Smooth muscle cell of the brain vasculature (primary cell): Measurements from ENCODE around the gene HEATR5A.
"Not testable (repeated sequence)": the region's sequence is repeated elsewhere in the genome, so short reads cannot be mapped to it uniquely, and the experiment has no call there.

Experiments used
- DNase-seq: peaks from one replicate; pipeline ENCODE4 v3.0.0-alpha.2; 2012; ENCODE audit warnings: low read depth, low spot score

Gene HEATR5A

DNA sequence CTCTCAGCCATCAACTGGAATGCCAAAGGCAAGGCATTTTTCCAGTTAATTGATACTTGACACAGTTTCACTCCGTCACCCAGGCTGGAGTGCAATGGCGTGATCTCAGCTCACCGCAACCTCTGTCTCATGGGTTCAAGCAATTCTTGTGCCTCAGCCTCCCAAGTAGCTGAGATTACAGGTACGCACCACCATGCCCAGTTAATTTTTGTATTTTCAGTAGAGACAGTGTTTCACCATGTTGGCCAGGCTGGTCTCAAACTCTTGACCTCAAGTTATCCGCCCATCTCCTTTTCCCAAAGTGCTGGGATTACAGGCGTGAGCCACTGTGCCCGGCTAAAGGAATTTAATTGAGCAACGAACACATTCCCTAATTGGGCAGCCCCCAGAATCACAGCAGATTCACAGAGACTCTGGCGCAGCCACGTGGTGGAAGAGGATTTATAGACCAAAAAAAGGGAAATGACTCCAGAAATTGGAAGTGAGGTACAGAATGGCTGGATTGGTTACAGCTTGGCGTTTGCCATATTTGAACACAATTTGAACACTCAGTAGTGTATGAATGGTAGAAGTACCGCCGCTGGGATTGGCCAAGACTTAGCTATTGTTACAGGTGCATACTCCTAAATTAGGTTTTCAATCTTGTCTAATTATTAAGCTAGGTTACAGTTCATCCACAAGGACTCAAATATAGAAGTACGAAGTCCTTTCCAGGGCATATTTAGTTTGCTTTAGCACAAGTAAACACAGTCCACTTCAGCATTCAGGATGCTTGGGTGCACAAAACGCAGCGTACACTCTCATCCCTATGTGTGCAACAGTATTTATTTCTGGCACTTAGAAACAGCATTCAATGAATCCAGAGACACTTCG, 162.6 kb downstream of the HEATR5A start:
- DNase-seq: not testable (repeated sequence)

DNA sequence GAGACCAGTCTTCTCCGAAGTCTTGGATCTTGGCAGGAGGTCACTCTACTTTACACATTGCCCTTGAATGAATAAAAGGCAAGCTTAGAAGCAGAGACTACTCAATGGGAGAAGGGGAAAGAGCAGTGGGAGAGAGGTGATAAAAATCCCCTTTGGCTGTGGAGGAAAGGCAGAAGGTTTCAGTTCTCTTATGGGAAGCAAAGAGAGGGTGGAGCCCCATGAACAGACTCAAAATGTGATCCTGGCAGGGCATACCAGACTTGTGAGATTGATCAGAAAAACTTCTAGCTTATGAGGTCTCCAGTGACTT, 163.2 kb downstream of the HEATR5A start:
- no peak for DNase-seq

DNA sequence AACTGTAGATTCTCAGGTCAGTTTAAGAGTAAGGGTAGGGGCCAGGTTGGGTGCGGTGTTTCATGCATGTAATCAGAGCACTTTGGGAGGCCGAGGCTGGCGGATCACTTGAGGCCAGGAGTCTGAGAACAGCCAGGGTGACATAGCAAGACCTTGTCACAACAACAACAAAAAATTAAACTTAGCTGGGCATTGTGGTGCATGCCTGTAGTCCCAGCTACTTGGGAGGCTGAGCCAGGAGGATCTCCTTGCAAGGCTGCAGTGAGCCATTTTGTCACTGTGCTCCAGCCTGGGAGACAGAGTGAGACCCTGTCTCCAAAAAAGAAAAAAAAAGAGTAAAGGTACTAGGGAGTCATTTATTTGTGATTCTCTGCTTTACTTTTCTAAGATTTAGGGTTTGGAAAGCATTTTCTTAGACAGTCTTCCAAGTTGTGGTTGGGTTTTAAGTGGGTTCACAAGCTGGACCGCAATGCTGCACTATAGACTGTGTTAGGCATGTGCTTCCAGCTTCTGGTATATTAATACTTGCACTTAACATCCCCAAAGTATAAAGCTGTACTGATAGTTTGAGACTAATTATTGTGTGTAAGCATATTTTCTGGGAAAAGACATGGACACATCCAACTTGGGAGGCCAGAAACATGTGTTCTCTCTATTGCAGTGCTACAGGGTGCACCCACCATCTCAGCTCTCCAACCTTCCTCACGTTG, 163.7 kb downstream of the HEATR5A start:
- DNase-seq: no peak

DNA sequence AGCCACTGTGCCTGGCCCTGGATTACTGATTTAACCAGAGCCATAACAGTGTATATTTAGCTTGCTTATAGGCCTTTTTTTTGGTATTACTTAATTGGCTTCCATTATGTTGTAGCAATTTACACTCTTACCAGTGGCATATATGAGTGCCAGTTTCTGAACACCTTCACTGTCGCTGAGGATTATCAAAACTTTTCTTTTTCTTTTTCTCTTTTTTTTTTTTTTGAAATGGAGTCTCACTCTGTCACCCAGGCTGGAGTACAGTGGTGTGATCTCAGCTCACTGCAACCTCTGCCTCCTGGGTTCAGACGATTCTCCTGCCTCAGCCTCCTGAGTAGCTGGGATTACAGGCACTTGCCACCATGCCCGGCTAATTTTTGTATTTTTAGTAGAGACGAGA, 164.4 kb downstream of the HEATR5A start:
- DNase-seq: not testable (repeated sequence)

DNA sequence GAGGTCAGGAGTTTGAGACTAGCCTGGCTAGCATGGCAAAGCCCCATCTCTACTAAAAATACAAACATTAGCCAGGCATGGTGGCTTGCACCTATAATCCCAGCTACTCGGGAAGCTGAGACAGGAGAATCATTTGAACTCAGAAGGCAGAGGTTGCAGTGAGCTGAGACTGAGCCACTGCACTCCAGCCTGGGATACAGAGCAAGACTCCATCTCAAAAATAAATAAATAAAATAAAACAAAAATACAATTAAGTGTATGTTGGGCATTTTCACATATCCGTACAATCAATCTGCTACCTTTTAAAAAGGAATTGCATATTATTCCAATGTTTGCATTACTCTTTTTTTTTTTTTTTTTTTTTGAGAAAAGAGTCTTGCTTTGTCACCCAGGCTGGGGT, 165.1 kb downstream of the HEATR5A start:
- no peak for DNase-seq

DNA sequence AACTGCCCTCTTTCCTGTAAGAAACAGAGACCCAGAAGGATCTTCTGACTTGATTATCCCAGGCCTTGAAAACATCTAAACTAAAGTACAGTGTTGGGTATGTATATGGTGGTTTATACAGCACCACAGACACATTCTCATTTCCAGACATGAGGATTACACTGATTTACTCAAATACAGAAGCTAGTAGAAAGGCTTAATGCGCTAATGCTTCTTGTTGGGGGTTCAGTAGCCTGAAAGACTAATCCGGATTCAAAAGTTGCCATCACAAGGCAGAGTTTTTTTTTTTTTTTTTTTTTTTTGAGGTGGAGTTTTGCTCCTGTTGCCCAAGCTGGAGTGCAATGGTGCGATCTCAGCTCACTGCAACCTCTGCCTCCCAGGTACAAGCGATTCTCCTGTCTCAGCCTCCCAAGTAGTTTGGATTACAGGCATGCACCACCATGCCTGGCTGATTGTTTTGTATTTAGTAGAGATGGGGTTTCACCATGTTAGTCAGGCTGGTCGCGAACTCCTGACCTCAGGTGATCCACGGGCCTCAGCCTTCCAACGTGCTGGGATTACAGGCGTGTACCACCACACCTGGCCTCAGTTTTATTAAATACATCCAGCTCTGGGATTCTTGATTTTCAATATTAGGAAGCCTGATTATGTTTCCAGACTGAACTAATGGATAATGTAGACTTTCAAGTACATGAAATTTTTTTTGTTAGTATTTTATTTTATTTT, 166.4 kb downstream of the HEATR5A start:
- DNase-seq: no peak

DNA sequence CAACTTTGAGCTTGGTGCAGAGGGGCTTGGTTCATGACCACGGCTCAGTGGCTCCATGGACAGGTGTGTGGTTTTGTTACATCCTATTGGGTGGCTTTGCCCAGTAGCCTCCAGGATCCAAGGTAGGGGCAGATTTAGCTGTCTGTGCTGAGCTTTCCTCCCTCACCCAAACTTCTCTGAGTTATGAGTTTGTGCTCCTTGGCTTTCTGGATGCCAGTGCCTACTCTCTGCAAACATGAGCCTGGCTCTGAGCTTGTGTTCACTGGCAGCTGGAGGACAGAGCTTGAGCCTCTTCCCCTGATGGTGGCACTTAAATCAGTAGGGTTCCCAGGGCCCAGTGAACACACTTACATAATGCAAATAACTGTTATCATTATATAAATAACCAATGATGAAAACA, 167.5 kb downstream of the HEATR5A start:
- no peak for DNase-seq

DNA sequence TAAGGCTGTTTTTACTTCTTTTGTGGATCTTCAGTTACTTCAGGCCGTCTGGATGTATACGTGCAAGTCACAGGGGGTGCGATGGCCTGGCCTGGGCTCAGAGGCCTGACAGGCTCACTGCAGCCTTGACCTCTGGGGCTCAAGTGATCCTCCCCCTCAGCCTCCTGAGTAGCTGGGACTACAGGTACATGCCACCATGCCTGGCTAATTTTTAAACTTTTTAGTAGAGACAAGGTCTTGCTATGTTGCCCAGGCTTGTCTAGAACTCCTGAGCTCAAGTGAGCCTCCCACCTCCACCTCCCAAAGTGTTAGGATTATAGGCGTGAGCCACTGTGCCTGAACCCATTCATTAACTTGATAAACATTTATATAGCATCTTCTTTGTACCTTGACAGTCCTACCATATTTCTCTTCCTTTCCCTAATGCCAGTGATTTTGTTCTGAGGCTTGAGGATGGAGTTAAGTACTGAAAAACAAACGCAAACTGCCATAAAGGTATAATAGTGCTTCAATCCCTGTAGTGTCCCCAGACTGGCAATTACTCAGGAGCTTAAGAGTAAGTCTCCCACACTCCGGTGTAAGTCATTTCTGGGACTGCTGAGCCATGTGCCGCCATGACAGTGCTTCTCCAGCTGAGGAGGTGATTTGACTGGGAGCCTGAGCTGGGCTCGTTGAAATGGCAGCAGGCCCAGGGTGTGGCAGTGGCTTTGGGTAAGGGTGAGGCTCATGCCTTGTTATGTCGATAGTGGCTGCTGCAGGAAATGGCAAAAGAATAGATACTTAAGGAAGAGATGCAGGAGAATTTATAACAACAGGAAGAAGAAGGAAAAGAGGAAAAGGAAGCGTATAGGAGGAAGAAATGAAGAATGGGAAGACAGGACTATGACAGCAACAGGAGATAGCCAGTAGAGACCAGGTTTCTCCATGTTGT, 169.1 kb downstream of the HEATR5A start:
- DNase-seq: no peak

DNA sequence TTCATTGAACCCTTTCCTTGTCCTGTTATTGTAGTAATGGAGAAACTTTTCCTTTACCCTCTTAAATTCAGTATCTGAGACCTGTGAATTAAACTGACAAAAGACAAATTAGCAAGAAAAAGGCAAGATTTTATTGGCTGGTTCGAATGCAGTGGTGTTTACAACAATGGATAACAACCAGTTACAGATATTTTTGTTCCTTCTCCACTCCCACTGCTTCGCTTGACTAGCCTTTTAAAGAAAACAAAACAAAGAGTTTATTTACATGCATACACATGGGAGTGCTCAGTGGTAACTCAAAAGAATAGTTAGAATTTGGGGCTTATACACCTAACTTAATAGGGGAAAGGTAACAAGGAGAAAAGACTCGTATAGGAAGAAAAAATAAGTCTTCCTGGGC, 175.7 kb downstream of the HEATR5A start:
- no peak for DNase-seq

DNA sequence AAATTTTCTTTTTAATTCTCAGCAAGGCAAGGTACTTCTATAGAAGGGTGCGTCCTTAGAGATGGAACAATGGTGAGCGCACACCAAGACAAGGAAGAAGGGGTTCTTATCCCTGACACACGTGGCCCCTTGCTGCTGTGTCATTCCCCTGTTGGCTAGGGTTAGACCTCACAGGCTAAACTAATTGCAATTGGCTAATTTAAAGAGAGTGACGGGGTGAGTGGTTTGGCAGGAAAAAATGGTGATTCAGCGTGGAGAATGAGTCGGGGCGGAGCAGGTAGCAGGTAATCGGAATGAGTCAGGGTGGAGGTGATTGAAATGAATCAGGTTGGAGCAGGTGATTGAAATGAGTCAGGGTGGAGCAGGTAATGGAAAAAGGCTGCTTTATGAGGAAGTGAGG, 176.5 kb downstream of the HEATR5A start:
- DNase-seq: no peak

DNA sequence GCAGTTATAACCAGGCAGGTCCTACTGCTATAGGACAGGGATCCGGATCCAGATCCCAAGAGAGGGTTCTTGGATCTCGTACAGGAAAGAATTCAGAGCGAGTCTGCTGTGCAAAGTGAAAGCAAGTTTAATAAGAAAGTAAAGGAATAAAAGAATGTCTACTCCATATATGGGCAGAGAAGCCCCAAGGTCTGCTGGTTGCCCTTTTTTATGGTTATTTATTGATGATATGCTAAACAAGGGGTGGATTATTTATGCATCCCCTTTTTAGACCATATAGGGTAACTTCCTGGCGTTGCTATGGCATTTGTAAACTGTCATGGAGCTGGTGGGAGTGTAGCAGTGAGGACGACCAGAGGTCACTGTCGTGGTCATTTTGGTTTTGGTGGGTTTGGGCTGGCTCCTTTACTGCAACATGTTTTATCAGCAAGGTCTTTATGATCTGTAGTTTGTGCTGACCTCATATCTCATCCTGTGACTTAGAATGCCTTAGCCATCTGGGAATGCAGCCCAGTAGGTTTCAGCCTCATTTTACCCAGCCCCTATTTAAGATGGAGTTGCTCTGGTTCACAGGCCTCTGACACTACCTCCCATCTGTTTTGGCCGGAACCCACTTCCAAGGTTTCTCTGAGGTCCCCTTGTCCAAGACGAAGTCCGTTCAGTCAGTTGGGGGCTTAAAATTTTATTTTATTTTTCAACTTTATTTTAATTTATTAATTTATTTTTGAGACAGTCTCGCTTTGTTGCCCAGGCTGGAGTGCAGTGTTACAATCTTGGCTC, 178.0 kb downstream of the HEATR5A start:
- not testable (repeated sequence) for DNase-seq
